Measurements from ENCODE around the gene NSUN7.
"Not testable (repeated sequence)": the region's sequence is repeated elsewhere in the genome, so short reads cannot be mapped to it uniquely, and the experiment has no call there.

NSUN7 gene

GRCh38 chr4:40737879-40738278, 11.9 kb upstream of the NSUN7 start:
- no peak for DNase-seq (ENCODE audit: low read depth)

GRCh38 chr4:40739347-40739746, 10.4 kb upstream of the NSUN7 start:
- no peak for DNase-seq (ENCODE audit: low read depth)

- DNase-seq (ENCODE audit: low read depth): no peak
These were observed 5.5 kb upstream of the NSUN7 start for GRCh38 chr4:40744218-40744617.

- DNase-seq (ENCODE audit: low read depth): peak; percentile 26
These were observed 4.3 kb upstream of the NSUN7 start for GRCh38 chr4:40745285-40745984.

GRCh38 chr4:40747207-40747835, 2.4 kb upstream of the NSUN7 start:
- no peak for DNase-seq (ENCODE audit: low read depth)

GRCh38 chr4:40750461-40751258, 905 bp downstream of the NSUN7 start:
- DNase-seq (ENCODE audit: low read depth): peak; percentile 7

GRCh38 chr4:40755616-40756015, 5.9 kb downstream of the NSUN7 start:
- no peak for DNase-seq (ENCODE audit: low read depth)

- DNase-seq (ENCODE audit: low read depth): peak; percentile 78
These were observed 13.5 kb downstream of the NSUN7 start for GRCh38 chr4:40763228-40763716.

- peak; percentile 4 for DNase-seq (ENCODE audit: low read depth)
These were observed 19.5 kb downstream of the NSUN7 start for GRCh38 chr4:40769266-40769665.

GRCh38 chr4:40778090-40778489, 28.3 kb downstream of the NSUN7 start:
- no peak for DNase-seq (ENCODE audit: low read depth)

- DNase-seq (ENCODE audit: low read depth): no peak
These were observed 33.1 kb downstream of the NSUN7 start for GRCh38 chr4:40782876-40783275.

- DNase-seq (ENCODE audit: low read depth): no peak
These were observed 36.0 kb downstream of the NSUN7 start for GRCh38 chr4:40785727-40786126.

GRCh38 chr4:40788331-40788730, 38.6 kb downstream of the NSUN7 start:
- no peak for DNase-seq (ENCODE audit: low read depth)

GRCh38 chr4:40789031-40789430, 39.3 kb downstream of the NSUN7 start:
- DNase-seq (ENCODE audit: low read depth): no peak

GRCh38 chr4:40789771-40790170, 40.0 kb downstream of the NSUN7 start:
- no peak for DNase-seq (ENCODE audit: low read depth)

GRCh38 chr4:40800064-40800463, 50.3 kb downstream of the NSUN7 start:
- no peak for DNase-seq (ENCODE audit: low read depth)

GRCh38 chr4:40804598-40804997, 54.8 kb downstream of the NSUN7 start:
- no peak for DNase-seq (ENCODE audit: low read depth)

GRCh38 chr4:40808926-40809457, 59.2 kb downstream of the NSUN7 start:
- DNase-seq (ENCODE audit: low read depth): peak; percentile 18

GRCh38 chr4:40811956-40812355, 62.2 kb downstream of the NSUN7 start:
- peak; percentile 31 for DNase-seq (ENCODE audit: low read depth)

GRCh38 chr4:40812386-40812785, 62.6 kb downstream of the NSUN7 start:
- peak; percentile 80 for DNase-seq (ENCODE audit: low read depth)

- no peak for DNase-seq (ENCODE audit: low read depth)
These were observed 63.1 kb downstream of the NSUN7 start for GRCh38 chr4:40812856-40813255.

GRCh38 chr4:40817157-40817556, 67.4 kb downstream of the NSUN7 start:
- DNase-seq (ENCODE audit: low read depth): not testable (repeated sequence)

- no peak for DNase-seq (ENCODE audit: low read depth)
These were observed 70.3 kb downstream of the NSUN7 start for GRCh38 chr4:40820101-40820500.

Measured in amniotic epithelial cell (primary cell).